Heart left ventricle (tissue), 16 donors: ENCODE results near the gene MEA1. TPM values are rescaled to one million over a fixed set of nuclear protein-coding genes. Genes with fewer than 3 reads are reported as not detected.

Experiments
- ATAC-seq, 4 donors: fragments of 200-7000 bp; cut with Tn5 transposase; one replicate each; pipeline ENCODE4 v1.9.1; 2020 to 2022; ENCODE audit warnings: moderate library complexity in 4 of 4, mild to moderate bottlenecking in 3 of 4, moderate number of reproducible peaks in 1 of 4
- DNase-seq, 5 donors: peaks; one replicate each; pipeline ENCODE4 v3.0.0-alpha.2; 2020
- H3K27ac ChIP-seq, 12 donors: fragments of 200-600 bp; sonication (generic) in 4 of 12; one replicate each; pipeline versions ENCODE4 v1.5.0 to v1.8.0; 2016 to 2022; ENCODE audit warnings: mild to moderate bottlenecking in 2 of 12
- H3K27me3 ChIP-seq, 9 donors: fragments of 200-600 bp; sonication (generic) in 2 of 9; one replicate each; pipeline versions ENCODE4 v1.5.1 to v1.8.0; 2016 to 2022; ENCODE audit warnings: mild to moderate bottlenecking in 3 of 9
- H3K36me3 ChIP-seq, 9 donors: fragments of 200-600 bp; sonication (generic) in 2 of 9; one replicate each; pipeline versions ENCODE4 v1.5.0 to v1.8.0; 2018 to 2022; ENCODE audit warnings: mild to moderate bottlenecking in 2 of 9
- H3K4me1 ChIP-seq, 12 donors: fragments of 200-600 bp; sonication (generic) in 4 of 12; one replicate each; pipeline versions ENCODE4 v1.5.0 to v1.8.0; 2016 to 2022; ENCODE audit warnings: mild to moderate bottlenecking in 3 of 12
- H3K4me3 ChIP-seq, 12 donors: fragments of 200-600 bp; sonication (generic) in 4 of 12; one replicate each; pipeline versions ENCODE4 v1.5.0 to v1.8.0; 2017 to 2022; ENCODE audit warnings: mild to moderate bottlenecking in 9 of 12, moderate library complexity in 4 of 12
- H3K9me3 ChIP-seq, 12 donors: fragments of 200-600 bp; sonication (generic) in 4 of 12; one replicate each; pipeline versions ENCODE4 v1.5.0 to v1.8.0; 2016 to 2022; ENCODE audit warnings: mild to moderate bottlenecking in 1 of 12
- CTCF ChIP-seq, 12 donors: fragments of 200-600 bp; sonication (generic) in 4 of 12; IDR thresholded peaks; one replicate each; pipeline versions ENCODE4 v1.5.0 to v1.8.0; 2018 to 2022; ENCODE audit warnings: antibody characterized with exemption in 12 of 12, mild to moderate bottlenecking in 5 of 12
- POLR2A ChIP-seq, 2 donors: fragments of 450-650 bp; IDR thresholded peaks; one replicate each; pipeline ENCODE4 v1.6.1; 2017; ENCODE audit warnings: antibody characterized with exemption in 2 of 2, mild to moderate bottlenecking in 2 of 2, moderate library complexity in 2 of 2
- WGBS, 4 donors: extraction: QIAGEN DNeasy Blood & Tissue Kit in 2 of 4; methylation state at CpG; one replicate each; pipeline versions ENCODE4 v1.1.5 to v1.1.7; 2013 to 2018; 5-methylcytosine and 5-hydroxymethylcytosine counted together
- intact Hi-C, 10 donors: fragments of 100-400 bp; cut with DNase I; formaldehyde crosslinking; loops; one replicate each; pipeline versions ENCODE4 v1.11.1 to v1.14.2; 2022
- polyA plus RNA-seq, 2 donors: library from polyadenylated mRNA; stranded (reverse); fragments of 200-250 nt; gene quantifications; one replicate each; pipeline ENCODE4 v1.2.3, GENCODE V29; 2013
- total RNA-seq, 9 donors: library from RNA; depleted of rRNA in 2 of 9; stranded (reverse); fragments of >200 nt in 2 of 9; fragmentation: NEBNext Ultra II Directional in 3 of 9; extraction: Animal tissue kit (Norgen Biotek cat#: 25700) in 3 of 9; gene quantifications; one replicate each; pipeline versions ENCODE4 v1.1.0 to v1.2.4, GENCODE V29; 2016 to 2023
- donor health status: ischemic (EF 13 %, LVEDD 7.1; RV severe dilation, severe dysfunction).
- donor health status: healthy with polysubstance abuse.
- donor health status: DM: no; HTN: yes; CAD: no.
- donor health status: DM: no; HTN: no; CAD: no.
- donor health status: ischemic (EF 25% LVEDD 6.9; RV normal size, moderate dysfunction).
- donor health status: ischemic (EF 25% LVEDD 5.7; RV mildly dilated, moderate dysfunction).
- donor health status: healthy.
- donor health status: DM: yes; HTN: yes; CAD: no.
- donor health status: ischemic (EF 35%, LVEDD 5.7; RV mildly dilated, moderate dysfunction).
- donor health status: nonischemic (EF 11% LVEDD 7.7; RV severe dilation, severe dysfunction).
- donor health status: DM: yes; HTN: yes; CAD: no.
- donor health status: PGD.
- donor health status: ischemic (EF 29% LVEDD 5.4; RV normal size, mild dysfunction).
- donor health status: nonischemic (EF 23%, LVEDD 6.1; RV moderate dilation, normal function).

MEA1 gene
- total and polyA plus RNA-seq, 11 donors, result 24.5 to 56.7 (median 32.4) TPM

DNA sequence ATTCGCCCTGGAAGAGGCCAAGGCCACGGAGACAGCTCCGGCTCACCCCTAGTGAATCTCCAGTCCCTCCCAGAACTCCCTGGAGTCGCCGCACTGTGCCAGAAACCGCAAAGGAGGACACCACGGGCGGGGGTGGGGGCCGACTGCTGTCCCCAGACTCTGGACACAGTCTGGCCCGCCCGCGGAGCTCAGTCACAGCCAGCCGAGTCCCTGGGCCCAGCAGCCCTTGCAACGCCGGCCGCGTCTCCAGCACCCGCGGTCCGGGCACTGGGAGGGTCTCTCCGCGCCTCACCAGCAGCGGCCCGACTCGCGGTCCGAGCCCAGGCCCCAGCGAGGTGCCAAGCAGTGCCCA lies 35.3 kb downstream of the MEA1 start:
- Histone ChIP-seq H3K4me3 (peak overlapping the region; percentile 61 to 99 (median 88)), H3K36me3 (peaks cover 0 to 13% (median 4%) of the 10 kb centered on the region in 9 donors), H3K9me3 (no peaks in the 10 kb centered on the region), H3K4me1 (peaks cover 0 to 36% (median 23%) of the 10 kb centered on the region in 12 donors), H3K27ac (peak overlapping the region; percentile 27 to 95 (median 91)), H3K27me3 (no peaks in the 10 kb centered on the region)
- intact Hi-C loops, result loop anchor here in 4 of 10 donors (2.0 to 10.0 kb wide), 4 partner anchors 34 to 74 kb away; partner anchors contain the start of genes CNPY3 (in 2 of the 4), MEA1 (in 2 of the 4) and KLHDC3 (in 1 of the 4)
- WGBS, 4 donors, result 0 to 1% (median 1%) methylated on average over 14 to 28 of the region's 28 CpGs
- no peak for TF ChIP-seq CTCF (IDR thresholded peaks at IDR 0.05)
- no peak for TF ChIP-seq POLR2A (IDR thresholded peaks at IDR 0.05)
- DNase-seq, result peak in 4 of 5 donors; percentile 32 to 70 (median 52)
- peak in 3 of 4 donors; percentile 13 to 53 (median 48) for ATAC-seq

DNA sequence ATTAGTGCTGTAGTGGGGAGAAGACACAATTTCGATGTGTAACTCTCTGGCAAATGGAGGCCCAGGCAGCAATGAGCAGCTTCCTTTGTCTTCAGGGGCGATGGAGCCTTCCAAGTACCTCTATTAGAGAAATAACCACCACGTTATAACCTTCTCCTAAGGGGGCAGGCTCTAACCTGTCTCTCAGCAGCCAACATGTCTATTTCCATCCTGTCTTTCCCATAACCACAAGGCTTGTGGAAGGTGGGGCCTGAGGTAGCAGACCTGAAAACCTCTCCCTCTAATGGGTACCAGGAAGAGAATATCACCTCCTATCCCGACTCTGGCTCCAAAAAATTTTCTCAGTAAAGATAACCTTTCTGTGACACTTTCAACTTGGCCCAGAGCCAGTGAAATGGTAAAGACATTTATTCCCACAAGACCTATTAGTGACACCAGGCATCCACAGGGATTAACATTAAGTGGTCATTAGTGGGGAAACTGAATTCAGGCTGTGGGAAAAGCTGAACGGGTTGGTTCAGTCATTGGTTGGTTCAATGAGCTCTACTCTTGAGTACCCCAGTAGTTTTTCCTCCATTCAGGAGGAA lies 38.7 kb downstream of the MEA1 start:
- no peak overlapping the region for H3K27ac ChIP-seq
- peaks cover 0 to 24% (median 4%) of the 10 kb centered on the region in 9 donors for H3K36me3 ChIP-seq
- TF ChIP-seq POLR2A (IDR thresholded peaks at IDR 0.05) (no peak), CTCF (IDR thresholded peaks at IDR 0.05) (no peak)
- H3K4me3 ChIP-seq, result no peak overlapping the region
- peaks cover 0 to 40% (median 21%) of the 10 kb centered on the region in 12 donors for H3K4me1 ChIP-seq
- no peak for ATAC-seq
- no peaks in the 10 kb centered on the region for H3K9me3 ChIP-seq
- intact Hi-C loops, result loop anchor here in 3 of 10 donors (5.0 to 10.0 kb wide), 3 partner anchors 37 to 70 kb away; partner anchors contain the start of genes CNPY3 (in 2 of the 3), KLHDC3 (in 1 of the 3) and MEA1 (in 1 of the 3)
- WGBS, 4 donors, result 78 to 86% (median 82%) methylated on average over 5 of the region's 5 CpGs
- no peak for DNase-seq
- H3K27me3 ChIP-seq, result no peaks in the 10 kb centered on the region

- intact Hi-C loops, result loop anchor here in 1 of 10 donors (10.0 kb wide), 1 partner anchor 69 kb away; no protein-coding TSS in a partner anchor
- 86 to 93% (median 92%) methylated on average over 3 of the region's 3 CpGs for WGBS, 4 donors
Measured at GRCh38 chr6:42973926-42974325, 39.8 kb downstream of the MEA1 start.

More at GRCh38 chr6:42973926-42974325, 39.8 kb downstream of the MEA1 start:
- TF ChIP-seq POLR2A (IDR thresholded peaks at IDR 0.05) (no peak), CTCF (IDR thresholded peaks at IDR 0.05) (no peak)
- H3K4me1 ChIP-seq, result peaks cover 0 to 31% (median 16%) of the 10 kb centered on the region in 12 donors
- no peak overlapping the region for H3K4me3 ChIP-seq
- peaks cover 0 to 34% (median 13%) of the 10 kb centered on the region in 9 donors for H3K36me3 ChIP-seq
- no peak overlapping the region for H3K27ac ChIP-seq
- no peaks in the 10 kb centered on the region for H3K9me3 ChIP-seq
- DNase-seq, result no peak
- ATAC-seq, result no peak
- no peaks in the 10 kb centered on the region for H3K27me3 ChIP-seq
